ENCODE results near the gene ACHE.

DNA sequence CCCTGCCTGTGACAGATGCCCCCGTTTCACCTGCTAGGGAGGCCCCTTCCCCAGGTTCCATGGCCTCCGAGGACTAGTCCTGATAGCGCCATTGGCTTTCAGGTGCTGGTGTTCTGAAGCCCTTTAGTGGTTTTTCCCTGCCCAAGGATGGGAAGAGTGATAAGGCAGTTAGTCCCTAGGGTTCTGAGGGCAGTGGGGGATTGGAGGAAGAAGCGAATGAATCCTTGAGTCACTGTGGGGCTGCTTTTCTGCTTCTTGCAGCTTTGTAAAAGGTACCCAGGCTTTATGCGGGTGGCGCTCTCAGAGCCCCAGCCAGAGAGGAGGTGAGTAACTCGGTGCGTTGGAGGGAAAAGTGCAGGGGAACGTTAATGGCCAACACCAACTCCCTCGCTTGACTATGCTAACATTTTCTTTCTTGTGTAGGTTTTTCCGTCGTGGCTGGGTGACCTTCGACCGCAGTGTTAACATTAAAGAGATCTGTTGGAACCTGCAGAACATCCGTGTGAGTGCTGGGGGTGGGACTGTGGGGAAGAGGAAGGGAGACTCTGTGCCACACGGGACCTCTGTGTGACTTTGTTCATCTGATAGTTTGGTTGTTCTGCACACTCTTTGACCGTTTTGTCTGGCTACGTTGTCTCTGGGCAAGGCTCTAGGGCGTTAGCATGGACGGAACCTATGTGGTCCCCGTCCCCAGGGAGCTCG is 10.1 kb downstream of the ACHE start:
- TF ChIP-seq, protein P1, sequence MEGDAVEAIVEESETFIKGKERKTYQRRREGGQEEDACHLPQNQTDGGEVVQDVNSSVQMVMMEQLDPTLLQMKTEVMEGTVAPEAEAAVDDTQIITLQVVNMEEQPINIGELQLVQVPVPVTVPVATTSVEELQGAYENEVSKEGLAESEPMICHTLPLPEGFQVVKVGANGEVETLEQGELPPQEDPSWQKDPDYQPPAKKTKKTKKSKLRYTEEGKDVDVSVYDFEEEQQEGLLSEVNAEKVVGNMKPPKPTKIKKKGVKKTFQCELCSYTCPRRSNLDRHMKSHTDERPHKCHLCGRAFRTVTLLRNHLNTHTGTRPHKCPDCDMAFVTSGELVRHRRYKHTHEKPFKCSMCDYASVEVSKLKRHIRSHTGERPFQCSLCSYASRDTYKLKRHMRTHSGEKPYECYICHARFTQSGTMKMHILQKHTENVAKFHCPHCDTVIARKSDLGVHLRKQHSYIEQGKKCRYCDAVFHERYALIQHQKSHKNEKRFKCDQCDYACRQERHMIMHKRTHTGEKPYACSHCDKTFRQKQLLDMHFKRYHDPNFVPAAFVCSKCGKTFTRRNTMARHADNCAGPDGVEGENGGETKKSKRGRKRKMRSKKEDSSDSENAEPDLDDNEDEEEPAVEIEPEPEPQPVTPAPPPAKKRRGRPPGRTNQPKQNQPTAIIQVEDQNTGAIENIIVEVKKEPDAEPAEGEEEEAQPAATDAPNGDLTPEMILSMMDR (IDR thresholded peaks at IDR 0.05), result no peak
- TF ChIP-seq POLR2AphosphoS5 (IDR thresholded peaks at IDR 0.05) (no peak), POLR2A (IDR thresholded peaks at IDR 0.05; ENCODE audit: low read depth) (no peak)
